ENCODE measurements around the gene CCDC102B.

GRCh38 chr18:69102959-69103358 is 305.1 kb downstream of the CCDC102B start:
- TF ChIP-seq CTCF (conservative IDR thresholded peaks at IDR 0.05; ENCODE audit: low read depth, low read length) (no peak), EZH2phosphoT487 (IDR thresholded peaks at IDR 0.05; ENCODE audit: borderline replicate concordance, low read length) (no peak)
